ENCODE results near the gene PIP5KL1. TPM values are rescaled to one million over a fixed set of nuclear protein-coding genes. Genes with fewer than 3 reads are reported as not detected.

The PIP5KL1 gene
- polyA plus RNA-seq, 1 donor from 2014 or later, result 1.1 TPM

Other genes starting within 250 kb of the PIP5KL1 start
- not detected for gene CFAP157, start 223.8 kb downstream of the PIP5KL1 start, polyA plus RNA-seq
- 14.8 TPM for gene PTRH1, start 215.1 kb downstream of the PIP5KL1 start, polyA plus RNA-seq
- gene TTC16, start 214.7 kb downstream of the PIP5KL1 start, polyA plus RNA-seq, result not detected
- gene TOR2A, start 195.5 kb downstream of the PIP5KL1 start, polyA plus RNA-seq, result 22.4 TPM
- gene SH2D3C, start 152.1 kb downstream of the PIP5KL1 start, polyA plus RNA-seq, result 76.1 TPM
- 65.3 TPM for gene CDK9, start 144.7 kb downstream of the PIP5KL1 start, polyA plus RNA-seq
- 51.4 TPM for gene FPGS, start 127.9 kb downstream of the PIP5KL1 start, polyA plus RNA-seq
- gene ENG, start 76.1 kb downstream of the PIP5KL1 start, polyA plus RNA-seq, result 1.8 TPM
- 0.10 TPM for gene AK1, start 53.1 kb downstream of the PIP5KL1 start, polyA plus RNA-seq
- 38.9 TPM for gene ST6GALNAC6, start 31.2 kb downstream of the PIP5KL1 start, polyA plus RNA-seq
- 32.5 TPM for gene ST6GALNAC4, start 13.7 kb downstream of the PIP5KL1 start, polyA plus RNA-seq
- gene DPM2, start 7.1 kb upstream of the PIP5KL1 start, polyA plus RNA-seq, result 44.9 TPM
- gene EEIG1, start 50.2 kb upstream of the PIP5KL1 start, polyA plus RNA-seq, result 90.5 TPM
- gene NAIF1, start 136.5 kb upstream of the PIP5KL1 start, polyA plus RNA-seq, result 12.7 TPM
- 7.4 TPM for gene SLC25A25, start 137.5 kb upstream of the PIP5KL1 start, polyA plus RNA-seq
- 57.4 TPM for gene PTGES2, start 197.0 kb upstream of the PIP5KL1 start, polyA plus RNA-seq
- 1.5 TPM for gene LCN2, start 218.7 kb upstream of the PIP5KL1 start, polyA plus RNA-seq
- gene BBLN, start 229.5 kb upstream of the PIP5KL1 start, polyA plus RNA-seq, result 145 TPM

Data from IgD-negative memory B cell (primary cell).